ENCODE results near the gene MDN1.

GRCh38 chr6:89797317-89797716 lies 22.3 kb downstream of the MDN1 start:
- TF ChIP-seq, protein P1, sequence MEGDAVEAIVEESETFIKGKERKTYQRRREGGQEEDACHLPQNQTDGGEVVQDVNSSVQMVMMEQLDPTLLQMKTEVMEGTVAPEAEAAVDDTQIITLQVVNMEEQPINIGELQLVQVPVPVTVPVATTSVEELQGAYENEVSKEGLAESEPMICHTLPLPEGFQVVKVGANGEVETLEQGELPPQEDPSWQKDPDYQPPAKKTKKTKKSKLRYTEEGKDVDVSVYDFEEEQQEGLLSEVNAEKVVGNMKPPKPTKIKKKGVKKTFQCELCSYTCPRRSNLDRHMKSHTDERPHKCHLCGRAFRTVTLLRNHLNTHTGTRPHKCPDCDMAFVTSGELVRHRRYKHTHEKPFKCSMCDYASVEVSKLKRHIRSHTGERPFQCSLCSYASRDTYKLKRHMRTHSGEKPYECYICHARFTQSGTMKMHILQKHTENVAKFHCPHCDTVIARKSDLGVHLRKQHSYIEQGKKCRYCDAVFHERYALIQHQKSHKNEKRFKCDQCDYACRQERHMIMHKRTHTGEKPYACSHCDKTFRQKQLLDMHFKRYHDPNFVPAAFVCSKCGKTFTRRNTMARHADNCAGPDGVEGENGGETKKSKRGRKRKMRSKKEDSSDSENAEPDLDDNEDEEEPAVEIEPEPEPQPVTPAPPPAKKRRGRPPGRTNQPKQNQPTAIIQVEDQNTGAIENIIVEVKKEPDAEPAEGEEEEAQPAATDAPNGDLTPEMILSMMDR (IDR thresholded peaks at IDR 0.05) = no peak
- TF ChIP-seq POLR2A (IDR thresholded peaks at IDR 0.05) = no peak
- TF ChIP-seq POLR2AphosphoS5 (IDR thresholded peaks at IDR 0.05) = no peak

Measured in gastroesophageal sphincter (tissue), 3 donors.